Prostate gland (tissue), 2 donors: Measurements from ENCODE around the gene STAC. TPM values are rescaled to one million over a fixed set of nuclear protein-coding genes. Genes with fewer than 3 reads are reported as not detected.

Source experiments
- DNase-seq: peaks from one replicate; pipeline ENCODE4 v3.0.0-alpha.2; 2019; ENCODE audit warnings: low spot score
- H3K27ac ChIP-seq, 2 donors: fragments of 200-600 bp; sonication (generic); 2 replicates each; pipeline ENCODE4 v1.5.1; 2017 to 2019
- H3K27me3 ChIP-seq: fragments of 200-600 bp; sonication (generic); replicated peaks from 2 replicates; pipeline ENCODE4 v1.5.1; 2019; ENCODE audit not compliant: insufficient read depth
- H3K36me3 ChIP-seq, 2 donors: fragments of 200-600 bp; sonication (generic); 1 replicate in 1 of 2; 2 replicates in 1 of 2; pipeline versions ENCODE4 v1.5.1 to v1.8.1; 2017 to 2019
- H3K4me1 ChIP-seq: fragments of 200-600 bp; sonication (generic); replicated peaks from 2 replicates; pipeline ENCODE4 v1.5.1; 2019
- H3K4me3 ChIP-seq, 2 donors: fragments of 200-600 bp; sonication (generic); 2 replicates each; pipeline ENCODE4 v1.5.1; 2017 to 2019
- H3K9me3 ChIP-seq: fragments of 200-600 bp; sonication (generic); 2 replicates; pipeline ENCODE4 v1.5.1; 2017
- POLR2A ChIP-seq: fragments of 450-650 bp; IDR thresholded peaks from one replicate; pipeline ENCODE4 v1.6.1; 2016; ENCODE audit warnings: antibody characterized with exemption, mild to moderate bottlenecking
- POLR2AphosphoS5 ChIP-seq: sonication (generic); formaldehyde crosslinking; IDR thresholded peaks from one replicate; pipeline ENCODE4 v1.6.1; 2017; ENCODE audit warnings: antibody characterized with exemption
- WGBS: methylation state at CpG from one replicate; pipeline ENCODE4 v1.1.5; 2018; 5-methylcytosine and 5-hydroxymethylcytosine counted together
- intact Hi-C: fragments of 100-400 bp; cut with DNase I; formaldehyde crosslinking; loops from one replicate; pipeline ENCODE4 v1.14.2; 2022
- total RNA-seq, 2 donors: library from RNA; depleted of rRNA; stranded (reverse); fragments of >200 nt; gene quantifications; one replicate each; pipeline ENCODE4 v1.1.0, GENCODE V29; 2016
- TF ChIP-seq, protein P1 (sequence below), 4 experiments: fragments of 200-600 bp in 2 of 4; fragments of 450-650 bp in 2 of 4; sonication (generic) in 2 of 4; IDR thresholded peaks; 1 replicate in 3 of 4; 2 replicates in 1 of 4; pipeline ENCODE4 v1.5.1; 2016 to 2019; ENCODE audit warnings: antibody characterized with exemption in 4 of 4, mild to moderate bottlenecking in 2 of 4, moderate library complexity in 2 of 4

Gene STAC
- total RNA-seq, 2 donors from 2014 or later, result 10.6 to 18.4 TPM

DNA sequence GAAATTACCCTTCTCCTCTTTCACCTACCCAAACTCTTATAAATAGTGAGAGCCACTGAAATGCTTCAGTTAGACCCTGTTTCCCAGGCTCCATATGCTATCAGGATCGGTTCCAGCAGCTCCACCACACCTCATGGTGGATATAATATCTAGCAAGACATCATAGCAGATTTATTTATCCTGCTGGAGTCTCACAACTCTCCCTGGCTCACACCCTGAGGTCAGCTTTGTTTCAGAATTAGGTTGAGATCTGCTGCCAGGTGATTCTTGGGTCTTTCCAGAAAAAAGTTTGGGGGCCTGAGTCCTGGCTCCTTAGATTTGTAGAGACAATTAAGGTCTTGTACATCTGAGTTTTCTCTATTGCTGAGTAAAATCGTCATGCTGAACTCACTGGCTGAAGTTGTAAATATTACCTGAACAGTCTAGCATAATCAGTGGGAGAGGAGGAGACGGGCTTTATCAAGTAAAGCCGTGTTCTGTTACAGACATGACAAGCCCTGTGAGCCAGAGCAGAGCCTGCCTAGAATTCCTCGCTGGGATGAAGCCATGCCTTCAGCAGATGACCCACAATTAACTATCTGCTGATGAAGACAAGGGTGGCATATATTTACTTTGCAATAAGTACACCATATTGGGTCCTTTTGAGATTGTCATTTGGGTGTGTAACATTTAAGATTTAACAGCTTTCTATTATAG, 131.6 kb downstream of the STAC start:
- no peak for DNase-seq
- no peaks in the 10 kb centered on the region for H3K27me3 ChIP-seq
- no peaks in the 10 kb centered on the region for H3K4me1 ChIP-seq
- no peak overlapping the region for H3K4me3 ChIP-seq
- H3K9me3 ChIP-seq, result no peaks in the 10 kb centered on the region
- no peak overlapping the region for H3K27ac ChIP-seq
- H3K36me3 ChIP-seq, result no peaks in the 10 kb centered on the region
- intact Hi-C loops, result no loop called here
- no peak for TF ChIP-seq POLR2AphosphoS5
- TF ChIP-seq, protein P1, sequence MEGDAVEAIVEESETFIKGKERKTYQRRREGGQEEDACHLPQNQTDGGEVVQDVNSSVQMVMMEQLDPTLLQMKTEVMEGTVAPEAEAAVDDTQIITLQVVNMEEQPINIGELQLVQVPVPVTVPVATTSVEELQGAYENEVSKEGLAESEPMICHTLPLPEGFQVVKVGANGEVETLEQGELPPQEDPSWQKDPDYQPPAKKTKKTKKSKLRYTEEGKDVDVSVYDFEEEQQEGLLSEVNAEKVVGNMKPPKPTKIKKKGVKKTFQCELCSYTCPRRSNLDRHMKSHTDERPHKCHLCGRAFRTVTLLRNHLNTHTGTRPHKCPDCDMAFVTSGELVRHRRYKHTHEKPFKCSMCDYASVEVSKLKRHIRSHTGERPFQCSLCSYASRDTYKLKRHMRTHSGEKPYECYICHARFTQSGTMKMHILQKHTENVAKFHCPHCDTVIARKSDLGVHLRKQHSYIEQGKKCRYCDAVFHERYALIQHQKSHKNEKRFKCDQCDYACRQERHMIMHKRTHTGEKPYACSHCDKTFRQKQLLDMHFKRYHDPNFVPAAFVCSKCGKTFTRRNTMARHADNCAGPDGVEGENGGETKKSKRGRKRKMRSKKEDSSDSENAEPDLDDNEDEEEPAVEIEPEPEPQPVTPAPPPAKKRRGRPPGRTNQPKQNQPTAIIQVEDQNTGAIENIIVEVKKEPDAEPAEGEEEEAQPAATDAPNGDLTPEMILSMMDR (IDR thresholded peaks at IDR 0.05), result no peak
- TF ChIP-seq POLR2A, result no peak
- WGBS, result 52% methylated on average over 5 of the region's 5 CpGs

DNA sequence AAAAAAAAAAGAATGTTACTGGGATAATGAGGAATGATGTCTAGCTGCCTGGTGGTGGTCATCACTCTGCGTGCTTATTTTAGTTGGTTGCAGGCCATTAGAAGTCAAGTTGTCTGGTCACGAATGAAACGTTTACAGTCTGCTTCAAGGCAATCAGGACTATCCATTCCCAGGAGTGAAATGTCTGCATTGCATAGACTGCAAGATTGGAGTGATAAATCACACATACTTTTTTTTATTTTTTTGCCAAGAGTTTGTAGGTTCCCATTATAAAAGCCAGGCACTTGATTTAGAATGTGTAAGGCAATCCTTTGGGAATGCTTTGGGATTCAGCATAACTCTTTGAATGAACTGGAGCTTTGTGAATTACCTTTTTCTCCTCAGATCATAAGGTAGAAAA, 132.3 kb downstream of the STAC start:
- TF ChIP-seq POLR2A (no peak), POLR2AphosphoS5 (no peak)
- TF ChIP-seq, protein P1 (IDR thresholded peaks at IDR 0.05), result no peak
- intact Hi-C loops, result no loop called here
- Histone ChIP-seq H3K9me3 (no peaks in the 10 kb centered on the region), H3K4me3 (no peak overlapping the region), H3K4me1 (no peaks in the 10 kb centered on the region), H3K27ac (no peak overlapping the region), H3K27me3 (no peaks in the 10 kb centered on the region), H3K36me3 (no peaks in the 10 kb centered on the region)
- DNase-seq, result no peak
- WGBS, result 36% methylated on average over 3 of the region's 3 CpGs

DNA sequence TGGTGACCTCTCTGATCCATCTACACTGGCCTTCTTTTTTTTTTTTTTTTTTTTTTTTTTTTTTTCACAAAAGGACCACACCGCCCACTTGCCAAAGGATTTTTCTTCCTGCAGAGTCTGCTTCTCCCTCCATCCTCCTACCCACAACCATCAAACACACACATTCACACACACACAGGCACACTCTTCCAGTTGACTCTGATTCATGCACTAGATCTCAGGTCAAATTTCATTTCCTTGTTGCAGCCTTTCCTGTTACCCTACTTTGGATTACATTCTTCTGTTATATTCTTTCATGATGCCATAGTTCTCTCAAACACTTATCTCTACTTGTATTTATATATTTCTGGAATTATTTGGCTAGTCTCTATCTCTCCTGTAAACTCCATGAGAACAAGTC, 133.9 kb downstream of the STAC start:
- 100% methylated on average over 1 of the region's 1 CpG for WGBS
- Histone ChIP-seq H3K27ac (no peak overlapping the region), H3K4me1 (no peaks in the 10 kb centered on the region), H3K36me3 (no peaks in the 10 kb centered on the region), H3K27me3 (no peaks in the 10 kb centered on the region), H3K4me3 (no peak overlapping the region), H3K9me3 (no peaks in the 10 kb centered on the region)
- TF ChIP-seq POLR2A, result no peak
- no peak for TF ChIP-seq POLR2AphosphoS5
- TF ChIP-seq, protein P1 (IDR thresholded peaks at IDR 0.05), result no peak
- DNase-seq, result no peak
- intact Hi-C loops, result no loop called here

DNA sequence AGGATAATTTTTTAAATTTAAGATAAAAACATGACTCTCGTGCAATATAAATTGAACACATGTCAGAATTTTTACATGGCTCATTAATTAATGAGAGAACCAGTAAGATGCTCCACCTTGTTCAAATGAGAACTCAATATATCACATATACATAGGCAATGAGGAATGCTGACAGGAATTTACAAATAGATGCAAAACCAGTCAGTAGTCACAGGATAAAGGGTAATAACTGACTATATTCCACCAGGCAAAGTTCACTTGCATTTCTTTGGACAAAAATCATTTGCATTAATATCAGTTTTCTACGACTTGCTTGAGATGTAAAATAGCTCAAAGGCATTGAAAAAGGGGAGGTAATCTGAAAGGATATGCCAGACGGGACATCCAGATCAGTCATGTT, 139.4 kb downstream of the STAC start:
- Histone ChIP-seq H3K36me3 (no peaks in the 10 kb centered on the region), H3K9me3 (no peaks in the 10 kb centered on the region), H3K27ac (no peak overlapping the region), H3K4me3 (no peak overlapping the region), H3K27me3 (no peaks in the 10 kb centered on the region), H3K4me1 (no peaks in the 10 kb centered on the region)
- no peak for DNase-seq
- 91% methylated on average over 3 of the region's 3 CpGs for WGBS
- TF ChIP-seq POLR2AphosphoS5 (no peak), POLR2A (no peak)
- TF ChIP-seq, protein P1 (IDR thresholded peaks at IDR 0.05), result no peak
- intact Hi-C loops, result no loop called here

DNA sequence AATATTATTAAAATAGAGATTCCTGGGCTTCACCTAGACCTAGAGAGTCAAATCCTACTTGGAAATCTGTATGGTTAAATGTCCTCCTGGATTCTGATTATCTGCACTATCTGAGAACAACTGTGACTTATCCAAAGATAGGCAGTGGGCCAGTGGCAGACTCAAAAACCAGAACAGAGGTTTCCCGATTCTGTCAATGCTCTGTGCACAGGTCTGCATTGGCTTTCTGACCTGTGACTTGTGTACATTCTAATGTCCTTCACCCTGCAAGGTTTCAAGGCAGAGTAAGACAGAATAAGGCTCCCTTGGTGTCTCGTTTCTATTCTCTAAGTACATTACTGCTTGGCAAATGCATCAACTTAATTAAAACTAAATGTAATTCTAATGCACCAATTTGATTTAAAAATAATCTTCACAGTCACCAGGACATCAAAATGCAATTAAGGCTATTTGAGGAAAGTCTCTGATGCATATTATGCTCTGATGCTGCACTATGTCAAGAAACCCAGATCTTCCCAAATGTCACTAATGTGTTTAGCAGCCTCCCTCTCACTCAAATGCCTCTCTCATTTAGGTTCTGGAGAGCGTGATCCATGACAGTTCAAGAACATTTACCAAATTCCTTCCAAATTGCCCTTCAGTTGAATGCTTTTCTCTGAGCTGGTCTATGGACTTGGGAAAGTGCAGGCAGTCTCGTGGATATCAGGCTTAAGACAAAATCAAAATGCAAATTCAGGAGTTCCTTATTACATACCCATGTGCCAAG, 140.1 kb downstream of the STAC start:
- H3K27me3 ChIP-seq, result no peaks in the 10 kb centered on the region
- no peaks in the 10 kb centered on the region for H3K36me3 ChIP-seq
- DNase-seq, result no peak
- intact Hi-C loops, result no loop called here
- TF ChIP-seq, protein P1 (IDR thresholded peaks at IDR 0.05), result no peak
- no peak for TF ChIP-seq POLR2A
- no peaks in the 10 kb centered on the region for H3K4me1 ChIP-seq
- no peak overlapping the region for H3K4me3 ChIP-seq
- no peaks in the 10 kb centered on the region for H3K9me3 ChIP-seq
- no peak overlapping the region for H3K27ac ChIP-seq
- WGBS, result 70% methylated on average over 4 of the region's 4 CpGs
